ENCODE results near the gene MDM2.
"Not testable (repeated sequence)": the region's sequence is repeated elsewhere in the genome, so short reads cannot be mapped to it uniquely, and the experiment has no call there.

Gene MDM2

DNA sequence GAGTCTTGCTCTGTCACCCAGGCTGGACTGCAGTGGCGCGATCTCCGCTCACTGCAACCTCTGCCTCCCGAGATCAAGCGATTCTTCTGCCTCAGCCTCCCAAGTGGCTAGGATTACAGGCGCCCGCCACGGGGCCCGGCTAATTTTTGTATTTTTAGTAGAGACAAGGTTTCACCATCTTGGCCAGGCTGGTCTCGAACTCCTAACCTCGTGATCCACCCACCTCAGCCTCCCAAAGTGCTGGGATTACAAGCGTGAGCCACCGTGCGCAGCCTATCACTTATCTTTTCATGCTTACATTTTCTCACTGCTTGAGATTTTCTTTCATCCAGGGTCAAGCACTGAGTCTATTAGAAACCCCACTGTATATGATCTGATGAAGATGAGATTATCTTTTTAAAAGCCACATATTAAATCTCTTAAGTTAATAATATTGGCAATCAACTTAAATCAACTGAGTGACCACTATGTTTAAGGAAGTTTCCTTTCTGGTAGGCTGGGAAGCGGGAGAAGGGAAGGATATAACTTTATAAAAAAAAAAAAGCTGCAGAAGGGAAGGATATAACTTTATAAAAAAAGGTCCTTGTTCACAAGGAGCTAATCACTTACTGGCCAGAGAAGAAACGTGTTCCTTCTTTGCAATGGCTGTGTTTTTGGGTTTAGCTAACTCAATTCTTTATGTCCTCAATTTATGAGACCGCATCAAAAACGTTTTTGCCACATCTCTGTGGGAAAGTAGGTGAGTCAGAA lies 1.3 kb upstream of the MDM2 start:
- no peak for FAIRE-seq

GRCh38 chr12:68807274-68807575 lies 752 bp upstream of the MDM2 start:
- not testable (repeated sequence) for FAIRE-seq

DNA sequence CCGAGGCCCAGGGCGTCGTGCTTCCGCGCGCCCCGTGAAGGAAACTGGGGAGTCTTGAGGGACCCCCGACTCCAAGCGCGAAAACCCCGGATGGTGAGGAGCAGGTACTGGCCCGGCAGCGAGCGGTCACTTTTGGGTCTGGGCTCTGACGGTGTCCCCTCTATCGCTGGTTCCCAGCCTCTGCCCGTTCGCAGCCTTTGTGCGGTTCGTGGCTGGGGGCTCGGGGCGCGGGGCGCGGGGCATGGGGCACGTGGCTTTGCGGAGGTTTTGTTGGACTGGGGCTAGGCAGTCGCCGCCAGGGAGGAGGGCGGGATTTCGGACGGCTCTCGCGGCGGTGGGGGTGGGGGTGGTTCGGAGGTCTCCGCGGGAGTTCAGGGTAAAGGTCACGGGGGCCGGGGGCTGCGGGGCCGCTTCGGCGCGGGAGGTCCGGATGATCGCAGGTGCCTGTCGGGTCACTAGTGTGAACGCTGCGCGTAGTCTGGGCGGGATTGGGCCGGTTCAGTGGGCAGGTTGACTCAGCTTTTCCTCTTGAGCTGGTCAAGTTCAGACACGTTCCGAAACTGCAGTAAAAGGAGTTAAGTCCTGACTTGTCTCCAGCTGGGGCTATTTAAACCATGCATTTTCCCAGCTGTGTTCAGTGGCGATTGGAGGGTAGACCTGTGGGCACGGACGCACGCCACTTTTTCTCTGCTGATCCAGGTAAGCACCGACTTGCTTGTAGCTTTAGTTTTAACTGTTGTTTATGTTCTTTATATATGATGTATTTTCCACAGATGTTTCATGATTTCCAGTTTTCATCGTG lies 612 bp downstream of the MDM2 start:
- peak; percentile 88 for FAIRE-seq

GRCh38 chr12:68809190-68810026 lies 1.4 kb downstream of the MDM2 start:
- FAIRE-seq = no peak

- not testable (repeated sequence) for FAIRE-seq
Measured at GRCh38 chr12:68810027-68810389, 2.0 kb downstream of the MDM2 start.

DNA sequence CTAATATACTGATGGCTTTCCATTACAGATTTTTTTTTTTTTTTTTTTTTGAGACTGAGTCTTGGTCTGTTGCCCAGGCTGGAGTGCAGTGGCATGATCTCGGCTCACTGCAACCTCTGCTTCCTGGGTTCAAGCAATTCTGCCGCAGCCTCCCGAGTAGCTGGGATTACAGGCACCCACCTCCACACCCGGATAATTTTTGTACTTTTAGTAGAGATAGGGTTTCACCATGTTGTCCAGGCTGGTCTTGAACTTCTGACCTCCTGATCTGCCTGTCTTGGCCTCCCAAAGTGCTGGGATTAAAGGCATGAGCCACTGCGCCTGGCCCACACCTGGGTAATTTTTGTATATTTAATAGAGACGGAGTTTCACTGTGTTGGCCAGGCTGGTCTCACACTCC lies 3.6 kb downstream of the MDM2 start:
- not testable (repeated sequence) for FAIRE-seq

- FAIRE-seq = no peak
Measured at GRCh38 chr12:68812553-68813241, 4.7 kb downstream of the MDM2 start.

GRCh38 chr12:68813242-68813593 lies 5.2 kb downstream of the MDM2 start:
- no peak for FAIRE-seq

DNA sequence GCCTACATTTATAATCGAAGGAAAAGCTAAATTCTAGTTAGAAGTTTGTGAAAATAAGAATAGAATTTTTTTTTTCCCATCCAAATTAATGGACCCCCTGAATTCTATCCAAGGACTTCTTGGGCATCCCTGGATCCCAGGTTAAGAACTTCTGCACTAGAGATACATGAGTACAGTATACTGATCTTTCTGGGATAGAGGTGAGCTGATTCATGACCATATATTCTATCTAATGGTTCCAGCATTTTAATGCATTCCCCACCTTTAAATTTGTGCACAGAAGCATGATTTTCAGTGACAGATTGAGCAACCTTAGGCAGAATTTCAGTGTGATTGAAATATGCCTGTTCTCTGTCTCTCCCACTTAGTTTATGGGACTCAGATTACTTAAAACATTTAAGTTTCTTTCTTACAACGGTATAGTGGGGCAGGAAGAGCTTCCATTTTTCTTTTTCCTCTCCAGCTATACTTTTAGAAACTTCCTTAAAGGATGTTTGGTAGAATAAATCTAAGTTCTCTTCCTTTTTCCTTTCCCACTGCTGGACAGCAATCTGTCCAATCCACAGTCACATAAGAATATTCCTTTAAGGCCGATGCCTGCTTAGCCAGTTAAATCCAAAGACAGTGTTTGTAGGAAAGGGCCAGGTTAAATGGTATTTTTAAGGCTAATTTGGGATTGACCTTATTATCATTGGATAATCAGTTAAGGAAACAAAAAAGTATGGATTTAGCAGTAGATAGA lies 6.7 kb downstream of the MDM2 start:
- no peak for FAIRE-seq

DNA sequence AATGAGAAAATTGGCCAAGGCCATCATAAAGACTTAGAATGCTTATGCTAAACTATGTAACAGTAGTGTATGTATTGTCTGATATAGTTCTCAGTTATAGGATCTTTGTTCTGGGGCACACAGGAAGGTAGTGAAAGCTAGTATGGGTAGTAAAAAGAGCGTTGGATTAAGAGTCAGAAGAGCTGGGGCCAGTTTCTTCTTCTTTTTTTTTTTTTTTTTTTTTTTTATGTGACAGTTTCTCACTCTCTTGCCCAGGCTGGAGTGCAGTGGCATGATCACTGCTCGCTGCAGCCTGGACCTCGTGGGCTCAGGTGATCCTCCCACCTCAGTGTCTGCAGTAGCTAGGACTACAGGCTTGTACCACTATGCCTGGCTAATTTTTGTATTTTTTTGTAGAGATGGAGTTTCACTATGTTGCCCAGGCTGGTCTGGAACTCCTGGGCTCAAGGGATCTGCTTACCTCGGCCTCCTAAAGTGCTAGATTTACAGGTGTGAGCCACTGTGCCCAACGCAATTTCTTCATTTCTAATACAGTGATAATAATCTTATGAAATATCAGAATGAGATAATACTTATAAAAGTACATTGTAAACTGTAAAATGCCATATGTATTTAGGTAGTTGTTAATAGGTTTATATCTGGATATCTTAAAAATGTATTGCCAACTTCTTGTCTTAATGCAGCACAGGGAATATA lies 7.4 kb downstream of the MDM2 start:
- no peak for FAIRE-seq

DNA sequence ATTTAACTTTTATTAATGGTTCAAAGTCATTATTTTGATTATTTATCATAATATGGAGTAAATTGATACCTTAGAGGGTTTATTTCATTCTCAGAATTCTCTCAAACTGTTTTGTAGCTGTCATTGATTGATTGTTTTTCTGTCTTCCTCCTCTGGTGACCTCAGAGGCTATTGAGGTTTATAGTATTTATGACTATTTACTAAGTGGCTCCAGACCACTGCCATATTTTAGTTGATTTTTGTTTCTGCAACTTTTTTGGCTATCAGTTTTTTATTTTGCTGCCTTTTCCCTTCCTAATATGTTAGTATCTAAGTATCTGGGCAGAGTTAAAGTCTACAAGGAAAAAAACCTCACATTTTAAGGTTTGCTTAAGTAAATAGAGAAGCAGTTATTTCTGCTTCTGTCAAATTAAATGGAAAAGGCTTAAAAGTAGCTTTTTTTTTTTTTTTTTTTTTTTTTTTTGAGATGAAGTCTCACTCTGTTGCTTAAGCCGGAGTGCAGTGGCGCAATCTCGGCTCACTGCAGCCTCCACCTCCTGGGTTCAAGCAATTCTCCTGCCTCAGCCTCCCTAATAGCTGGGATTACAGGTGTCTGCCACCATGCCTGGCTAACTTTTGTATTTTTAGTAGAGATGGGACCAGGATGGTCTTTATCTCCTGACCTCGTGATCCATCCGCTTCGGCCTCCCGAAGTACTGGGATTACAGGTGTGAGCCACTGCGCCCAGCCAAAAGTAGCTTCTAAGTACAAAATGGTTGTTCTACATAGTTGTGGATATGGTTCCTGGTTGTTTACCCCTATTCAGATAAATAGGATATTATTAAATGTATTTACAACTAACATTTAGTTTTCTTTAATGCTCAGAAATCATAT lies 8.2 kb downstream of the MDM2 start:
- no peak for FAIRE-seq

DNA sequence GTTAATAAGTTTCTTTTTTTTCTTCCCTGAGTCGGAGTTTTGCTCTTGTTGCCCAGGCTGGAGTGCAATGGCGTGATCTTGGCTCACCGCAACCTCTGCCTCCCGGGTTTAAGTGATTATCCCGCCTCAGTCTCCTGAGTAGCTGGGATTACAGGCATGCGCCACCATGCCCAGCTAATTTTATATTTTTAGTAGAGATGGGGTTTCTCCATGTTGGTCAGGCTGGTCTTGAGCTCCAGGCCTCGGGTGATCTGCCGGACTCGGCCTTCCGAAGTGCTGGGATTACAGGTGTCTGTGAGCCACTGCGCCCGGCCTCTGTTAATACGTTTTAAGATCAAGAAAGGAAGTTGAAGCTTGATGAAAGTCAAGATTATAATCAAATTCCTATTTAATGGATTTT lies 11.5 kb downstream of the MDM2 start:
- not testable (repeated sequence) for FAIRE-seq

- FAIRE-seq = no peak
Measured at GRCh38 chr12:68821357-68822188, 13.6 kb downstream of the MDM2 start.

GRCh38 chr12:68823696-68824095 lies 15.7 kb downstream of the MDM2 start:
- no peak for FAIRE-seq

GRCh38 chr12:68824131-68824530 lies 16.2 kb downstream of the MDM2 start:
- no peak for FAIRE-seq

- no peak for FAIRE-seq
Measured at GRCh38 chr12:68824597-68825250, 16.7 kb downstream of the MDM2 start.

- FAIRE-seq = no peak
Measured at GRCh38 chr12:68825569-68826217, 17.7 kb downstream of the MDM2 start.

DNA sequence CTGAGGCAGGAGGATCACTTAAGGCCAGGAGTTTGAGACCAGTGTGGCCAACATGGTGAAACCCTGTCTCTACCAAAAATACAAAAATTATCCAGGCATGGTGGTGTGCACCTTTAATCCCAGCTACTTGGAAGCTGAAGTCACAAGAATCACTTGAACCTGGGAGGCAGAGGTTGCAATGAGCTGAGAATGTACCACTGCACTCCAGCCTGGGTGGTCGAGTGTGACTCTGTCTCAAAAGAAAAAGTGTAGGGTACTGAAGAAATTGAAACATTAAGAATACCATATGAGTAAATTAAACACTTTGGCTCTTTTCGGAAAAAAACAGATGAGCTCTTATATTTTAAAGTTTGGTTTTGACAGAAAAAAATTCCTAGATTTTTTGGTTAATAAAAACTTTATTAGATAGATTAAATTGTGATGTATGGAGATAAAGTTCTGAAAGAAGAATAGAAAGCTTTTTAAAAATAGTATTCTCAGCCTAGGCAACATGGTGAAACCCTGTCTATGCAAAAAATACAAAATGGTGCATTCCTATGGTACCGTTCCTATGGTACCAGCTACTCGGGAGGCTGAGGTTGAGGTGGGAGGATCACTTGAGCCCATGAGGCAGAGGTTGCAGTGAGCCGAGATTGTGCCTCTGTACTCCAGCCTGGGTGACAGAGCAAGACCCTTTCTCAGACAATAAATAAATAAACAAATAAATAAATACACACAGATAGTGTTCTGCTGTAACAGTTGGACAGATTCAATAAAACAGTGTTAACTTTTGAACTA lies 20.1 kb downstream of the MDM2 start:
- no peak for FAIRE-seq
